H9 (cell line): ENCODE results near the gene CCL13. TPM values are rescaled to one million over a fixed set of nuclear protein-coding genes. Genes with fewer than 3 reads are reported as not detected.

Experiments
- DNase-seq: peaks from one replicate; pipeline ENCODE4 v3.0.0-alpha.2; 2017
- H2AFZ ChIP-seq: one replicate; pipeline ENCODE4 v1.6.1; 2013; ENCODE audit warnings: mild to moderate bottlenecking, low read length, control low read depth, moderate library complexity
- H2AK5ac ChIP-seq: 2 replicates; pipeline ENCODE4 v1.6.1; 2013; ENCODE audit warnings: low read length, control low read depth, mixed read lengths; ENCODE audit not compliant: insufficient read length
- H2BK120ac ChIP-seq: one replicate; pipeline ENCODE4 v1.6.1; 2013; ENCODE audit warnings: low read depth, mild to moderate bottlenecking, low read length, control low read depth, inconsistent platforms; ENCODE audit not compliant: poor library complexity, severe bottlenecking
- H2BK12ac ChIP-seq: 2 replicates; pipeline ENCODE4 v1.6.1; 2013; ENCODE audit warnings: low read length, control low read depth, mixed read lengths, low read depth; ENCODE audit not compliant: insufficient read length
- H2BK15ac ChIP-seq: 2 replicates; pipeline ENCODE4 v1.6.1; 2013; ENCODE audit warnings: low read depth, low read length, control low read depth
- H2BK20ac ChIP-seq: one replicate; pipeline ENCODE4 v1.6.1; 2013; ENCODE audit warnings: low read depth, mild to moderate bottlenecking, low read length, control low read depth, inconsistent platforms; ENCODE audit not compliant: poor library complexity, severe bottlenecking
- H2BK5ac ChIP-seq: 2 replicates; pipeline ENCODE4 v1.6.1; 2013; ENCODE audit warnings: low read length, control low read depth, mixed read lengths; ENCODE audit not compliant: insufficient read length
- H3K14ac ChIP-seq: 2 replicates; pipeline ENCODE4 v1.6.1; 2013; ENCODE audit warnings: low read length, control low read depth; ENCODE audit not compliant: insufficient read depth
- H3K18ac ChIP-seq: 2 replicates; pipeline ENCODE4 v1.6.1; 2013; ENCODE audit warnings: low read depth, mild to moderate bottlenecking, mixed read lengths, low read length, control low read depth; ENCODE audit not compliant: insufficient read length
- H3K23ac ChIP-seq: 2 replicates; pipeline ENCODE4 v1.6.1; 2013; ENCODE audit warnings: low read length, control low read depth, mixed read lengths, low read depth; ENCODE audit not compliant: insufficient read length
- H3K23me2 ChIP-seq: 2 replicates; pipeline ENCODE4 v1.6.1; 2013; ENCODE audit warnings: low read depth, mild to moderate bottlenecking, mixed read lengths, low read length, control low read depth; ENCODE audit not compliant: insufficient read length, poor library complexity, severe bottlenecking
- H3K27ac ChIP-seq: 2 replicates; pipeline ENCODE4 v1.5.1; 2013; ENCODE audit warnings: low read length, control low read depth, mixed read lengths, low read depth; ENCODE audit not compliant: insufficient read length
- H3K27me3 ChIP-seq: 2 replicates; pipeline ENCODE4 v1.6.1; 2013; ENCODE audit warnings: low read length, control low read depth, inconsistent platforms; ENCODE audit not compliant: insufficient read depth
- H3K4ac ChIP-seq: 2 replicates; pipeline ENCODE4 v1.6.1; 2013; ENCODE audit warnings: low read depth, mild to moderate bottlenecking, control low read depth, inconsistent platforms, low read length, moderate library complexity
- H3K4me1 ChIP-seq: 2 replicates; pipeline ENCODE4 v1.6.1; 2013; ENCODE audit warnings: low read length, control low read depth, inconsistent platforms; ENCODE audit not compliant: insufficient read depth
- H3K4me2 ChIP-seq: 2 replicates; pipeline ENCODE4 v1.6.1; 2013; ENCODE audit warnings: low read length, control low read depth, mixed read lengths; ENCODE audit not compliant: insufficient read length, insufficient read depth
- H3K56ac ChIP-seq: 2 replicates; pipeline ENCODE4 v1.6.1; 2013; ENCODE audit warnings: low read depth, mild to moderate bottlenecking, mixed read lengths, low read length, control low read depth; ENCODE audit not compliant: insufficient read length
- H3K79me1 ChIP-seq: 2 replicates; pipeline ENCODE4 v1.6.1; 2013; ENCODE audit warnings: low read depth, mild to moderate bottlenecking, moderate library complexity, low read length, control low read depth, inconsistent platforms; ENCODE audit not compliant: insufficient read depth, poor library complexity, severe bottlenecking
- H3K79me2 ChIP-seq: 2 replicates; pipeline ENCODE4 v1.6.1; 2013; ENCODE audit warnings: low read length, control low read depth, inconsistent platforms; ENCODE audit not compliant: insufficient read depth
- H3K9ac ChIP-seq: 2 replicates; pipeline ENCODE4 v1.6.1; 2013; ENCODE audit warnings: low read length, control low read depth, mixed read lengths; ENCODE audit not compliant: insufficient read length; ENCODE audit errors: extremely low read depth
- H3K9me3 ChIP-seq: one replicate; pipeline ENCODE4 v1.6.1; 2013; ENCODE audit warnings: low read depth, low read length, inconsistent platforms; ENCODE audit not compliant: control insufficient read depth
- H3T11ph ChIP-seq: one replicate; pipeline ENCODE4 v1.6.1; 2013; ENCODE audit warnings: mild to moderate bottlenecking, low read length, control low read depth, inconsistent platforms
- H4K20me1 ChIP-seq: one replicate; pipeline ENCODE4 v1.6.1; 2013; ENCODE audit not compliant: control insufficient read depth, insufficient read length, insufficient read depth
- H4K5ac ChIP-seq: 2 replicates; pipeline ENCODE4 v1.6.1; 2013; ENCODE audit warnings: low read depth, mild to moderate bottlenecking, mixed read lengths, low read length, control low read depth; ENCODE audit not compliant: insufficient read length
- H4K8ac ChIP-seq: replicated peaks from 2 replicates; pipeline ENCODE4 v1.6.1; 2013; ENCODE audit warnings: low read length, control low read depth, mixed read lengths, low read depth; ENCODE audit not compliant: insufficient read length
- H4K91ac ChIP-seq: 2 replicates; pipeline ENCODE4 v1.6.1; 2013; ENCODE audit warnings: low read depth, mild to moderate bottlenecking, moderate library complexity, mixed read lengths, low read length, control low read depth; ENCODE audit not compliant: insufficient read length
- H3K27ac Mint-ChIP-seq, 3 experiments: 2 replicates in 2 of 3; 3 replicates in 1 of 3; pipeline ENCODE4 v1.8.0; 2020 to 2021; ENCODE audit warnings: mixed read lengths in 3 of 3, mild to moderate bottlenecking in 1 of 3, moderate library complexity in 1 of 3
- H3K27me3 Mint-ChIP-seq: 2 replicates; pipeline ENCODE4 v1.8.0; 2021; ENCODE audit warnings: low read depth, mild to moderate bottlenecking, moderate library complexity, mixed read lengths
- H3K36me3 Mint-ChIP-seq, 3 experiments: 2 replicates in 2 of 3; 3 replicates in 1 of 3; pipeline ENCODE4 v1.8.0; 2020 to 2021; ENCODE audit warnings: low read depth in 3 of 3, mixed read lengths in 3 of 3; ENCODE audit not compliant: insufficient read depth in 1 of 3
- H3K4me1 Mint-ChIP-seq, 2 experiments: 2 replicates each; pipeline ENCODE4 v1.8.0; 2020; ENCODE audit warnings: mixed read lengths in 2 of 2
- H3K4me3 Mint-ChIP-seq, 2 experiments: 2 replicates in 1 of 2; 3 replicates in 1 of 2; pipeline ENCODE4 v1.8.0; 2020 to 2021; ENCODE audit warnings: mild to moderate bottlenecking in 2 of 2, mixed read lengths in 2 of 2, moderate library complexity in 1 of 2
- H3K9me3 Mint-ChIP-seq, 2 experiments: 2 replicates in 1 of 2; 3 replicates in 1 of 2; pipeline ENCODE4 v1.8.0; 2020; ENCODE audit warnings: mild to moderate bottlenecking in 2 of 2, mixed read lengths in 2 of 2, moderate library complexity in 1 of 2
- CTCF ChIP-seq: fragments of 200-600 bp; sonication (generic); conservative IDR thresholded peaks from 3 replicates; pipeline ENCODE4 v1.8.0; 2021; ENCODE audit warnings: antibody characterized with exemption, mild to moderate bottlenecking
- WGBS: extraction: QIAGEN DNeasy Blood & Tissue Kit; methylation state at CpG from one replicate; pipeline ENCODE4 v1.1.7; 2013; ENCODE audit warnings: missing lambda C conversion rate, low lambda C conversion rate, mixed read lengths; ENCODE audit not compliant: insufficient read length; ENCODE audit errors: extremely low coverage; 5-methylcytosine and 5-hydroxymethylcytosine counted together
- total RNA-seq: library from RNA; stranded (reverse); gene quantifications from 2 replicates; pipeline ENCODE4 v1.2.1, GENCODE V29; 2021

The CCL13 gene
- total RNA-seq, 1 experiment from 2014 or later, result not detected

GRCh38 chr17:34403006-34403405 lies 46.7 kb downstream of the CCL13 start:
- Histone ChIP-seq H2AK5ac (no peak overlapping the region), H3K4ac (no peak overlapping the region), H4K20me1 (no peaks in the 10 kb centered on the region), H3K27me3 (0 out of 2 replicates have a peak, but pooled peaks cover 1% of the 10 kb centered on the region), H4K91ac (no peak overlapping the region), H3K9ac (no peak overlapping the region), H3K14ac (no peak overlapping the region), H3K27ac (no peak overlapping the region), H2BK5ac (no peak overlapping the region), H3K4me2 (no peak overlapping the region), H4K5ac (no peak overlapping the region), H3K9me3 (no peaks in the 10 kb centered on the region), H2BK15ac (no peak overlapping the region), H3K79me1 (no peaks in the 10 kb centered on the region), H3K23me2 (no peaks in the 10 kb centered on the region), H3T11ph (no peak overlapping the region), H2BK20ac (no peak overlapping the region), H3K23ac (no peak overlapping the region), H3K18ac (no peak overlapping the region), H3K4me1 (no peaks in the 10 kb centered on the region), H2AFZ (no peak overlapping the region), H3K56ac (no peak overlapping the region), H4K8ac (no peak overlapping the region), H2BK12ac (no peak overlapping the region), H3K79me2 (no peaks in the 10 kb centered on the region), H2BK120ac (no peak overlapping the region)
- no peaks in the 10 kb centered on the region; a peak in 2 of 5 replicates for H3K9me3 Mint-ChIP-seq
- no peak overlapping the region for H3K27ac Mint-ChIP-seq
- DNase-seq, result no peak
- no peak overlapping the region for H3K4me3 Mint-ChIP-seq
- no peak for TF ChIP-seq CTCF
- H3K36me3 Mint-ChIP-seq, result no peaks in the 10 kb centered on the region
- H3K4me1 Mint-ChIP-seq, result peaks cover 18 to 29% of the 10 kb centered on the region in 2 experiments
- H3K27me3 Mint-ChIP-seq, result peaks cover 18% of the 10 kb centered on the region
- no CpG with 5 or more reads among the region's 4 CpGs for WGBS
